HG03575 (cell line): ENCODE results near the gene EYA2.

Experiments used
- ATAC-seq: cut with Tn5 transposase; IDR thresholded peaks from one replicate; pipeline ENCODE4 v1.9.1; 2021; ENCODE audit not compliant: unreplicated experiment, insufficient number of reproducible peaks, low FRiP score; ENCODE audit errors: extremely low read depth

Gene EYA2

DNA sequence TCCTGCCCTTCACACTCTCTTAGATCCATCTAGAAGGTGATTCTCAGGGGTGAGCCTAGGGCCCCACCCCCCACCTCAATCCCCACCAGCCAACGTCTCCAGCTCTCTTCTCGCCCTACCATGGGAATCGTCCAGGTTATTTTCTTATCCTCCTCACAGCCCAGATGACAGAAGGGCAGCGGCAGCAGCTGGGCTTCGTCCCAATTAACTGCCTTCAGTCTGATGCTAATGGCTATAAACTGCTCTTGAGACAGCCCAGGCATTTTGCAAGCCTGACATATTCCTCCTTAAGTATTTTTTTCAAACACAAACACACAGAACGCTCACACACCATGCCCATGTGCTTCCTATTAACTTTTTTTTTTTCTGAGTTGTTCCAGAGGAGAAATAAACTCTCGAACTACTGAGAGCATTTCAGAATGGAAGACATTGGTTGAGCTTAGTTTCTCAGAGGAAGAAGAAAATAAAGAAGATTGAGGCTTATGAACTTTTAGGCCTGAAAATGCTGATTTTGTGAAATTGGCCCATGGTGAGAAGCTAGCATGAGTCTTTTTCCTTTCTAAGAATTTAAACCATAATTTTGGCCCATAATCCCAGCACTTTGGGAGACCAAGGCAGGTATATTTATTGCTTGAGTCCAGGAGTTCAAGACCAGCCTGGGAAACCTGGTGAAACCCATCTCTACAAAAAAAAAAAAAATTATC lies 124.6 kb downstream of the EYA2 start:
- ATAC-seq = no peak

DNA sequence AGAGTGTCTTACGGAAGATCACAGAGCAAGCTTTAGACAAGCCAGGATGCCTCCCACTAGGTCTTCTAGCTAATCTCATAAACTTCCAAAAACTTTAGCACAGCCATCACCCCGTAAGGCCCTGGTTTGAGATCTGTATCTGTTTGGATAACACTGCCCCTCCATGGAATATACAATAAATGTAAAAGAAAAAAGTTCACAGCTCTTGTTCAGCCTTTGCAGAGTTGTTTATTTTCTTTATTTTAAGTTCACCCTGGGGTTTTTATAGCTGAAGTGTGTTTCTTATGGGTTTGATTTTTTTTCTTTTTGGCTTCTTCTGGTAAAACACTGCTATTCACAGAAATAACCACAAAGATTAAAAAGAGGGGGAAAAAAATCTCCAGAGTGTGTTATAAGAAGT lies 125.6 kb downstream of the EYA2 start:
- no peak for ATAC-seq

DNA sequence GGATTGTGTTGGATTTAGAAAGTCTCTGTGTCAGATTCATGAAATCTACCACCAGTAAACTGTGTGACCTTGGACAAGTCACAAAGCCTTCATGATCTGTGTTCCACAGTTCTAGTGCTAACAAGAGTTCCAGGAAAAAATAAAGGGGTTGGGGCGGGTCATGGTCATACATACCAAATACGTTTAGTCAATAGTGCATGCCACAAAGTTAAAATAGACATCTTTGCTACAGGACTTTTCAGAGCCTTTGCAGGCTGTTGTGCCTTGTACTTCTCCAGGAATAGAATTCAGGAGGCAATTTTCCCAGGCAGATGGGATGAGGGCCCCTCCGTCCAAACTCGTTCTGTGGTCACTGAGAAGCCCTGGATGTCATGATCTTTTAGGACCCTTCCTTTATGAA lies 127.2 kb downstream of the EYA2 start:
- no peak for ATAC-seq

DNA sequence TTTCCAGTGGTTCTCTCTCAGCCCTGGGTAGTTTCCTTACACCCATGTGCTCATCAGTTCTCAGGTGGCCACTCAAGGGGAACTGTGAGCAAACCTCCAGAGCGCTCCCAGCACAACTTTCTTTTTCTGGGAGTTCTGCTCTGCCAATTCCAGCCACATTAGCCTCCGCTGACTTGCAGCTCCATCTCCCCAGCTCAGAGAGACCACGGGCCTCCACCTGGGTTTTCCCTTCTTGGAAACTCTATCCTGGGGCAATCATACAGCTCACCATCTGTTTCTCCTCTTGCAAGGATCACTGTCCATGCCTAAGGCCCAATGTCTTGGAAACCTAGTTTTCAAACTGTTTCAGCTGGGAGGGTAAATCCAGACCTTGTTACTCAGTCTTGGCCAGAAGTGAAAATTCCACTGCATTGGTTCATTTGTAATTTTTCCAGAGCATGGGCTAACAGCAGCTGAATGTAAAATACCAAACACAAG lies 129.9 kb downstream of the EYA2 start:
- ATAC-seq = no peak

DNA sequence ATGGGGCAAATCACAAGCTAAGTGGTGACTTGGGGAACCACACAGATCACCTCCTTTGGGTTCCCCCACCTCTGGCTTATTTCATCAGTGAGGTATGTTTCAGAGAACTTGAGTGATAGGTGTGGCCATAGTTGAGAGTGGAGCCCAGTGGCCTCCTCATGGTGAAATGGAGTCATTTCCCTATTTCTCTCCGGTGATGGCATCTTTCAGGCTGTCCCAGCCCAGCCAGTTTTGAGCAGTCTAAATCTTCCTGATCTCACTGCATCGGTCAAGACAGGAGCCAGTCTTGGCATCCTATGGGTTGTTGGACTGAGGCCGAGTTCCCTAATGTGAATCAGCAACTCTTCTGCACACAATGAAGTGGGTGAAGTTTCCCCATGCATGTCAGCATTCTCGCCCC lies 132.4 kb downstream of the EYA2 start:
- no peak for ATAC-seq

DNA sequence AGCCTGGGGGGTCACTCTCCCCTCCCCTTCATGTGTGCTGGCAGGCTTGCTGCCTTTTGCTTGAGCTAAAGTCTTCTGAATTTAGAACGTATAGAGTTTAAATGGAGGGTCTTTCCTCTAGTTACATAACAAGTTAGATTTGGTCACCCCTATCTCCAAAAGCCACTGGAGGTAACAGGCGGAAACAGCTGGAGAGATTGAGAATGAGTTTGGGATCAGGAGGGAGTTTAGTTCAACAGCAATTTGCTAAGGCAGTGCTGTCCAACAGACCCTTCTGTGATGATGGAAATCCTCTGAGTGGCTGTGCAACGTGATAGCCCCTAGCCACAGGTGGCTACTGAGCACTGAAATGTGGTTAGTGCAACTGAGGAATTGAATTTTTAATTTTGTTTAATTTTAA lies 132.8 kb downstream of the EYA2 start:
- no peak for ATAC-seq

DNA sequence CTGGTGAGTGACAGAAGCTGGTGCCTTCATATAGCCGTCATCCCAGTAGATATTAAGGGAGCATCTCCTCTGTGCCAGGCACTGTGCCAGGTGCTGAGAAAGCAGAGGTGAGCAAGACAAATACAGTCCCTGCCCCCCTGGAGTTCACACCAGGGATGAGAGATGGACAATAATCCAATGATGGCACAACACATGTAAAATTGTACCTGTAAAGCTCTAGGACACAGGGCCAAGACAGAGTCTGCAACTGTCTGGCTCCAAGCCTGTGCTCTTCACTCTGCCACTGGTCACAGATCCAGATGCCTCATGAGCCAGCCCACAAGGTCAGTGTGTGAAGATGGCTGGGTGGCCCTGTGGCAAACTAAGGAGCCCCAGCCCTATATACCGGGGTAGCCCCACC lies 133.8 kb downstream of the EYA2 start:
- ATAC-seq = no peak

DNA sequence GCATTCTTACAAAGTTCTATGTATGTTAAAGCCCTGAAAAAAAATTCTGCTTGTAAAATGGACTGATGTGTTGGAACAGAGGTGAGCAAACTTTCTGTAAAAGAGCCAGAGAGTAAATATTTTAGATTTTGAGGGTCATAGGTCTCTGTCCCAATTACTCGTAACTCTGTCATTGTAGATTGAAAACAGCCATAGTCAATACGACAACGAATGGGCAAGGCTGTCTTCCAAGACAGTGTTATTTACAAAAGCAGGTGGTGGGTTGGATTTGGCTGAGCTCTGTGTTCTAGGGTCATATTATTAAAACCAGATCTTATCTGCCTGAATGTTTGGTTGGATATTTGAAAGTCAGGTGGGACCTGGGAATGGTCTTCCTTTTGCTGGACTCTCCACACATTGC lies 135.2 kb downstream of the EYA2 start:
- no peak for ATAC-seq

DNA sequence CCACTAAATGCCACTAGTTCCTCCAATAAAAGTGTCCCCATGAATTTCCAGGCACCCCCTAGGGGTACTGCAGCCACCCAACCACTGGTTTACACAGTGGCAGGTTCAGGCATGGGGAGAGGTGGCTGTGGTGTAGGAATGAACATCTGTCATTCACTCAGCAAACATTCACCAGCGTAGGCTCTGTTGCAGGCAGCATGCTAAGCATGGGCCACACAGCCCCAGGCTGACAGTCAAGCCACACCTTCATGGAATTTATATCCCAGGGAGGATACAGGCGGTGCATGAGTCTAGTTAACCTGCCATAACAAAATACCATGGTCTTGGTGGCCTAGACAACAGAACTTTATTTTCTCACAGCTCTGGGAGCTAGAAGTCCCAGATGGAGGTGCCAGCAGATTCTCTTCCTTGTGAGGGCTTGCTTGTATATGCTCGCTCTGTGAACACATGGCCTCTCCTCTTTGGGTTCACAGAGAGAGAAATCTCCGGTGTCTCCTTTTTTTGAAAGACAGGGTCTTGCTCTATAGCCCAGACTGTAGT lies 135.7 kb downstream of the EYA2 start:
- no peak for ATAC-seq

DNA sequence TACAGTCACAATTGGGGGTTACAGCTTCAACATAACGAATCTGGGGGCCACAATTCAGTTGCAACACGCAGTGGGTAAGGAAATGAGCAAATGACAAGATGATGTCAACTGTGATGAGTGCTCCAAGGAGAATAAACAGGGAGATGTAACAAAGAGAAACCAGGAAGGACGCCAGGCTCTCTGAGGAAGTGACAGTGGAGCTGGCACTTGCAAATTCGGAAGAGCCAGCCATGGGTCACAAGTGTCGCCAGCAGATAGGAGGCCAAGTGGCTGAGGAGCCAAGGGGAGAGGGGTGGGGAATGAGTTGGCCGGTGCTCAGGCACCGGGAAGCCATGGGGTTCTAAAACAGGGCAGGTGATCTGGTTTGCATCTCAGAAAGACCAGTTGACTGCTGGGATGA lies 136.4 kb downstream of the EYA2 start:
- no peak for ATAC-seq

DNA sequence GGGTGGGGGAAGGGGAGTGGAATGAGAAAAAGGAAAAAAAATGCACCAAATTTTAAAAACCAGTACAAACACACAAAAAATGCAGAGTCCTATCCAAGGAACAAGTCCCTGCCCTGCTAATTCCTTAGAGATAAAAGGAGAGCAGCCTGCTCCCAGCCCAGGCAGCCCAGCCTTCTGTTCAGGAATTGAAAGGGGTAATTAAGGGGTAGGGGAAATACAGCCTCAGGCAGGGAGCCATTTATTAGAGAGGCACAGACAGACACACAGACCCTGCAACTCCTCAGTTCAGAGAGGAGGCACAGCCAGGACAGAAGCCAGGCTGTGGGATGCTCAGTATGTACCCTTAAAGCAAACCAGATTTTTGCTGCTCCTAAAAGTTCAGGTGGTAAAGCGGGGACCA lies 137.2 kb downstream of the EYA2 start:
- ATAC-seq = no peak

DNA sequence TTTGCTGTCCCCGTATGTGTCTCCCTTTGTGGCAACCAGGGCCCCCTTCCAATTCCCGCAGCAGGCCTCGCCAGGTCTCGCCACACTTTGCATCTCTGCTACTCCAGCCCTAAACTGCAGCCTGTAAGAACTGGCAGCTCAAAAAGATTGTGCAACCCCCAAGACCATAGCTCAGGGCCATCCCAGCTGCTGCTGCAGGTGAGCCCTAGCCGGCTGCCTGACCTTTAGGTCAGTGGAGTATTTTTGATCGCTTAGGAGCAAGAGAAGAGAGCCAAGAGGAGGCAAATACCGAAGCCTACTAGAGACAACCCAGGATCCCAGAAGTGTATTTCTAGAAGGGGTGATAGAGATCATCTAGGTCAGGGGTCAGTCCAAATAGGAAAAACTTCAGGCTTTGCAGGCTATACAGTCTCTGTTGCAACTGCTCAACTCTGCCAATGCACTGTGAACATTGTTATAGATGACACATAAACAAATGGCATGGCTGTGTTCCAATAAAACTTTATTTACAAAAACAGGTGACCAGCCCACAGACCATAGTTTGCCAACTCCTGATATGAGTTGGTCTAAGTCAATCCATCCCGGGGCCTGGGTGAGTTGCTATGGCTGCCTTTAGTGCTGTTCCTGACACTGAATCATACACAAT lies 138.4 kb downstream of the EYA2 start:
- no peak for ATAC-seq

DNA sequence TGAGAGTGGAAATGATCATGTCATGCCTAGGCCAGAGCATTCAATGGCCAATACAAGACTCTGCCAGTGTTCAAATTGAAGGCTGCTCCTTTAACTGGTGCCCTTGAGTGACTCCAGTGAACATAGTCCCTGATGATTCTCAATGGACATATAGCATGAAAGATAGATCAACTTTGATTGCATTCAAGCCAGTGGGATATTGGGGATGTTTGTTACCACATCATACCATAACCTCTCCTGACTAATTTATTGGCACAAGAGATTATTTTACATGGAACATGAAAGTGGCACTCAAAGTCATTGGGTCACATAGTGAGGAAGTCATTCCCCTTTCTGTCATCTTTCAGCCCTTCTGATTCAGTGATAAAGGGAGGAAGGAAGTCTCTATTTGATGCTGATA lies 139.0 kb downstream of the EYA2 start:
- ATAC-seq = no peak

DNA sequence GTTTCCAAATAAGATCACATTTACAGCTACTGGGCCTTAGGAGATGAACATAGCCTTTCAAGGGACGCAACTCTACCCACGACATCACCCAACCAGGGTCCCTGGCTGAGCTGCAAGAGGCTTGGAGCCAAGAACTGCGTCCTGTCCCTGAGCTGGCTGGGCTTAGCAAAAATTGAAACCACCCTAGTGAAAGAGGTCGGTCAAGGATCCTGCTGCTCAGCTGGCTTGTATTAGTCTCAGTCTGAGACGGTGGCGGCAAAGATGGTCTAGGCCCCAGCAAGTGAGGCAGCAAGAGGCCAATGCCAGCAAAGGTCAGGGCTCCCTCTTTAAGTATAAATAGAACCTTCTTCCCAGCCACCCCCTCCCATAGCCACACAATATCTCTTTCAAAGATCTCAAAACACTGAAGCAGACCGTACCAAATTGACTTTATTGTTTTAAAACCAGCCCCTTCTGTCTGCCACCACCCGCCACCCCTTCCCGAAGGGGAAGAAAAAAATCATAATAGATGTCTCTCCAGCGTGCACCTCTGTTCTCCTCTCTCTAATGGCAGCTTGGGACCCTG lies 140.5 kb downstream of the EYA2 start:
- ATAC-seq = no peak

DNA sequence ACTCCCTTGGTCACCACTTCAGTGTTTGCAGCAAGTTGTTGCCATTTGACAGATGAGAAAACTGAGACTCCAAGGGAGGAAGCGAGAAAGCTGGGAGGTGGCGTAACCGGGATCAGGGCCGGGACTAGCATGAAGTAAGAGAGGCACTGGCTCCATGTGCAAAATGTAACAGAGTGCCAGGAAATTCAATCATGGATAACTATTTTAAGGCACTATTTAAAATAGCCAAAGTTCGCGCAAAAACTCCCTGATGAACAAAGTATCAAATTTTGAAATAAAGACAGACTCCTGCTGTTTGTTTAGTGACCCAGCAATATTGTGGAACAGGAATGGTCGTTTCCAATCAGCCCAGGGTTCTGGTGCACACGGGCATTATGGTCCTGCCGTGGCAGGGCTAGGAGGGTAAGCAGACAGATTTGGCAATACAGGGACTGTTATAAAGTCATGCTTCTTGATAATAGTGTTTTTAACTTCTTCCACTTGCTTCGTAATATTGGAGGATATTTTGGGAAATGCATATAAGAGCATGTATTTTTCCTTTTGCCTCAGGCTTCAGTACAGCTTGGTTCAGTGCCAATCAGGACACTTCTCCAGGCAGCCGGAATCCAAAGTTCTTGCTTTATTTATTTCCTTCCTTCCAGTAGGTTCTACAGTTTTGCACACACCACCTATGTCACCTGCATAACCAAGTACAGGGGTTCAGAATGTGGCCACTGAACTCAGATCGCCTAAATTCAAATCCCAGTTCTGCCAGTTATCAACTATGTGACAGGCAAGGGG lies 141.6 kb downstream of the EYA2 start:
- no peak for ATAC-seq

DNA sequence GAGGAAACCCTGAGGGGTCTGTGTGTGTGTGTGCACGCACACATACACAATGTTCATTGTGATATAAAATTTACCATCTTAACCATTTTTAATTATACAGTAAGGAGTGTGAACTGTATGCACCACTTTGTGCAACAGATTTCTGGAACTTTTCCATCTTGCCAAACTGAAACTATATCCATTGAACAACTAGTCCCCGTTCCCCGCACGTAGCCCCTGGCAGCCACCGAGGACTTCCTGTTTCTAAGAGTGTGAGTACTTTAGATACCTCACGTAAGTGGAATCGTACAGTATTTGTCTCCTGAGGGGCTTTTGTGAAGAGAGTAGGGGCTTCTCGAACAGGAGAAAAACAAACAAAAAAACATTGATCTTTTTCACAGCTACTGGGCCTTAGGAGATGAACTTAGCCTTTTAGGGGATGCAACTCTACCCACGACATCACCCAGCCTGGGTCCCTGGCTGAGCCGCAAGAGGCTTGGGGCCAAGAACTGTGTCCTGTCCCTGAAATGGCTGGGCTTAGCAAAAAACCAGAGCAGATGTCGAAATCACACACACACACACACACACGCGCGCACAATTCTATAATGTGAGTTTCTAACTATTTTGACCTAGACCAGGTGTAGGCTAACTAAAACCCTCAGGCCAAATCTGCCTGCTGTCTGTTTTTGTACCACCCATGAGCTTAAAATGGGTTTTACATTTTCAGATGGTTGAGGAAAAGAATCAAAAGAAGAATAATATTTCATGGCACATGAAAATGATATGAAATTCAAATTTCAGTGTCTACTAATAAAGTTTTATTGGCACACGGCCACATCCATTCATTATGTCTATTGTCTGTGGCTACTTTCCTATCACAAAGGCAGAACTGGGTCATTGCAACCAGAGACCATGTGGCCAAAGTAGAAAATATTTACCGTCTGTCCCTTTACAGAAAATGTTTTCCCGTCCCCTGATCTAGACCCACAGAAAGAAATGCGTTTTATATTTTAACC lies 144.2 kb downstream of the EYA2 start:
- ATAC-seq = no peak

DNA sequence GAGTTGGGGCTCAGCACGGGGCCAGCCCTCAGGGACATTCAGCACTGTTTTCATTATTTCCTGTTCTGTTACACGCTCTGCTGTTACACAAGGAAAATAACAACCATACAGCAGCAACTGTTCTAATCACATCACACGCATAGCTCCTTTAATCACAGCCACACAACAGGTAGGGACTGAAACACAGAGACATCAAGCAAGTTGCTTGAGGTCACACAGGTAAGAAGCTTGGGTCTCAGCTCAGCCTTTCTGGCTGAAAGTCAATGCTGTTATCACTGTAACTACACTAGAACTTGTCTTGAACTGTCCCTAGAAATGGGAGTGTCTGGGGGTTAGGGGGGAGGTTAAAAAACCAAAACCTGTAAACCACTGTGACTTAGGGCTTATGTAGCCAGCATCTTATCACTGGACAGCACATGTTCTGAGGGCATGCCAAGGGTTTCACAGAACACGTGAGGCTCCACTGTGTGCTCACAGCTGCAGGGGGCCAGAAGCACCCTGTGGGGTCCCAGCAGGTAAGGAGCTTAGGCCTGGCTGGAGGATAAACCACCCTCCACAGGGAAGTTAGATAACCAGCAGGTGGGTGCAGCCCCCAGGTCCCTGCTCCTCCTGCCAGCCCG lies 146.0 kb downstream of the EYA2 start:
- no peak for ATAC-seq

DNA sequence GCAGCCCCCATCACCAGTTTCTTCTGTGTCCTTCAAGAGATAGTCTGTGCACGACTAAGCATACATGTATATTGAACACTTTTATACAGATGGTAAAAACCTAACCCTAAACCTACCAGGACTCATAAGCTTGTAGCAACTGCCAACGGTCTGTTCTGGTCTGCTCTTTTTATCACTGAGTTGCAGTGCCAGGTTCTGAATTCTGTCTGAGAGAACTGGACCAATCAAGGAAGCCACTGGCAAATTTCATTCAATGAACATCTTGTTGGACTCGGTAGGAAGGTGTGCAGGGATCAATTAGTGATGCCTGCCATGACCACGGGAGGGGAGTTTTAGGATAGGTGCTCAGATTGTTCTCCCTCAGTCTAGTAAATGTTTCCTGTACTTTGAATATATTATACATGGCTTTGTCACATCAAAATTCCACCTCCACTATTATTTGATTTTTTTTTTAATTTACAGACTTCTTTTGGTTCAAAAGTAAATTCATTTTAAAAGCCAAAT lies 146.8 kb downstream of the EYA2 start:
- ATAC-seq = no peak
